Measurements from ENCODE around the gene U2AF2.
"Not testable (repeated sequence)": the region's sequence is repeated elsewhere in the genome, so short reads cannot be mapped to it uniquely, and the experiment has no call there.

Gene U2AF2

DNA sequence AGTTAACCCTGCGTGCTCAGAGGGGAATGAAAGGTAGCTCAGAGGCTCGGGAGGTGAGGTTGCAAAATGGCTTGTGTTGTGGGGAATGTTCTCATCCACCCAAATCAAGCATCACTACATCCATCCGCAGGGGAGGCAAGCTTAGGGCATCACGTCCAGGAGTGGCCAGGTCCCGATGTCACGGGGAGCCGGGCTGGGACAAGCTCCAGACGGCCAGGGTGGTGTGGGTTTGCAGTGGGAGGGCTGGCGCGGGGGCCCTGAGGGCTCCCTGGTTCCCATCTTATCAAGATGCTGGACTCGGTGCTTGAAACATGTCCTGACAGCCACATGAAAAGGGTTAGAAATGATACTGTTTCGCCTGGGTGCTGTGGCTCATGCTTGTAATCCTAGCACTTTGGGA, 46.0 kb downstream of the U2AF2 start:
- DNase-seq: no peak

DNA sequence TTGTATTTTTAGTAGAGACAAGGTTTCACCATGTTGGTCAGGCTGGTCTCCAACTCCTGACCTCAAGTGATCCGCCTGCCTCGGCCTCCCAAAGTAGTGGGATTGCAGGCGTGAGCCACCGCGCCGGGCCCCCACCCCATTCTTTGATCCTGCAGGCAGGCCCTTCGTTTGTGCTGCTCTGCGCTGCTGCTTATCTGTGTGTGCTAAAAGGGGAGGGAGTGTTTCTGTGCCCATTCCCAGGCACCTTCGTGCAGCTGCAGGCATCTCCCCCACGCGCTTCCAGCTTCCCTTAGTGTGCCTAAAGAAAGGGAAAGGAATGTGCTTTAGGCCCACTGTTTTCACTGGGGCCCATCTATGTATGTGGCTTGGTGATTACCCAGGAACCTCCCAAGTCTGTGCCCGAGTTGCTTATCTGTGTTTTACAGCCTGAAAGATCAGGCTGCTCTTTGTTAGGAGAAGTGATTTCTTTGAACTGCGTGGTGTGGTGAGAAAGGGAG, 47.3 kb downstream of the U2AF2 start:
- no peak for DNase-seq

DNA sequence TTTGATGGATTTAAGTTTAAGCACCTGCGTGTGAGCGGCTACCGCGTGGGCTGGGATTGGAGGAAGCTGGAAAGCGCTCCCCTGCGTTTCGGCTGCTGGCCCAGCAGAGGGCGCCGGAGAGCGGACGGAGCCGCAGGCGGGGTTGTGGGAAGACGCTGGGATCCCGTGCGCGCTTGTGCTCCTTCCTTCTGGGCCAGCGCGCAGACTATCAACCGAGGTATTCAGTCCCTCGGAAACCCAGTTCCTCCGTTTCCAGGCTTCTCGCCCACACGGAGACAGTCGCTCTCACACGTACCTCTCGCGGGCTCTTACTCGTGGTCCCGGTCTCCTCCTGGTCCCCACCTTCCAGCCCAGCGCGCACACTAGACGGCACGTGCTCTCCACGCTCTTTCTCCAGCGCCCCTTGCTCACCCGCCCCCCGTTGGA, 49.0 kb downstream of the U2AF2 start:
- peak in 17 of 56 donors; percentile 2 to 52 (median 22) for DNase-seq

DNA sequence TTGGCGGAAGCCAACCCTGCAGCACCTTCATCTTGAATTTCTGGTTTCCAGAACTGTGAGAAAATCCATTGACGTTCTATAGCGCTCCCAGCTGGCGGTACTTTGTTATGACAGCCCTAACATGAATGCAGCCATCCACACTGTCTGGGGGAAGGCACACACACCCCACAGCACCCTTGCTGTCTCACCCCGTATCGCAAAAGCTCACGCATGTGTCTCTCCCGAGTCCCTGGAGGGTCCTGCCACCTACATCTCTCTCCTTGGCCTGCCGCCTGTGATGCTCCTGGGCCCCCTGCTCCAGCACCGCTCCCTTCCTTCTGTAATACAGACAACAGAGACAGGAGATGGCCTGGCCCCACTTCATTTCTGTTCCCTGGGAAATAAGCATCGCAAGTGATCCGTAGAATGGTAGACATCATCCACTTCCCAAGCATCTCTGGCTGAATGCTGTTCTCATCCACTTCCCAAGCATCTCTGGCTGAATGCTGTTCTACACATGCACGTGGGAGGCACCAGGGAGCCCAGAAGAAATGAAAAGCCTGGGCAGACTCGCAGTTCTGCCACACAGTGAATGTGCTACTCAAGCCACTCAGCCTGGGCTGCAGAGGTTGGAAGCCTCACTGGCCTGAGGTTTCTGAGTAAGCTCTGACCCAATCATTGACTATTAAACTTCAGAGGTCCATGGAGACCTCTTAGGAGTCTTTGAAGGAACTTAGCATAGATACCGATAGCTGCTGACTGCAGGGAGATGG, 49.8 kb downstream of the U2AF2 start:
- DNase-seq: peak in 1 of 56 donors; percentile 8

DNA sequence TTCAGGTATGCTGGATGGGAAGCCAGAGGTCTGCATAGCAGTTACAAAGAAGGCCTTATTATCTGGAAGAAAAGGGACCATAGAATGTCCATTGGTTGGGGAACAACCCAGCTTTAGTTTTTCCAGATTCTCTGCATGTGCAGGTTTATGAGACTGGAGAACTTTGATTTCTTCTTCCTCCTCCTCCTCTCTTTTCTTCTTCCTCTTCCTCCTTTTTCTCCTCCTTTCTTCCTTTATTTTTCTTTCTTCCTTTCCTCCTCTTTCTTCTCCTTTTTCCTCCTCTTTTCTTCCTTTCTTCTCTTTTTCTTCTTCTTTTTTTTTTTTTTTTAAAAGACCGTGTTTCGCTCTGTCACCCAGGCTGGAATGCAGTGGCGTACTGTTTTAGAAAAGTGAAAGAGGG, 51.1 kb downstream of the U2AF2 start:
- no peak for DNase-seq

DNA sequence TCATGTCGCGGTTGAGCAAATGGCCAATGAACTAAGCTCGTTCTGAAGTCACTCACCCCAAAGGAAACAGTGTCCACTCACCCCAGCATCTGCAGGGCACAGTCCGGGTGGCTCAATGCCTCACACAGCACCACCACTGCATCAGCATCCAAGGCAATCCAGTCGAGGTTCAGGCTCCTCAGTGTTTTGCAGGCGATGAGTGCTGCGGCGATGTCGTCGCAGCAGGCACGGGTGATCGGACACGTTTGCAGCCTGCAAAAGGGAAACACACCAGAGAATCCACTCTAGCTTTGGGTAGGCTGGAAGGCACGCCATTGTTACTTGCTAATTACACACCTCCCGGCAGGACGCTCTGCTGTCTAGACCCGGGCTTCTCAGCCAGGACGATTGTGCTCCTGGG, 56.9 kb downstream of the U2AF2 start:
- no peak for DNase-seq

DNA sequence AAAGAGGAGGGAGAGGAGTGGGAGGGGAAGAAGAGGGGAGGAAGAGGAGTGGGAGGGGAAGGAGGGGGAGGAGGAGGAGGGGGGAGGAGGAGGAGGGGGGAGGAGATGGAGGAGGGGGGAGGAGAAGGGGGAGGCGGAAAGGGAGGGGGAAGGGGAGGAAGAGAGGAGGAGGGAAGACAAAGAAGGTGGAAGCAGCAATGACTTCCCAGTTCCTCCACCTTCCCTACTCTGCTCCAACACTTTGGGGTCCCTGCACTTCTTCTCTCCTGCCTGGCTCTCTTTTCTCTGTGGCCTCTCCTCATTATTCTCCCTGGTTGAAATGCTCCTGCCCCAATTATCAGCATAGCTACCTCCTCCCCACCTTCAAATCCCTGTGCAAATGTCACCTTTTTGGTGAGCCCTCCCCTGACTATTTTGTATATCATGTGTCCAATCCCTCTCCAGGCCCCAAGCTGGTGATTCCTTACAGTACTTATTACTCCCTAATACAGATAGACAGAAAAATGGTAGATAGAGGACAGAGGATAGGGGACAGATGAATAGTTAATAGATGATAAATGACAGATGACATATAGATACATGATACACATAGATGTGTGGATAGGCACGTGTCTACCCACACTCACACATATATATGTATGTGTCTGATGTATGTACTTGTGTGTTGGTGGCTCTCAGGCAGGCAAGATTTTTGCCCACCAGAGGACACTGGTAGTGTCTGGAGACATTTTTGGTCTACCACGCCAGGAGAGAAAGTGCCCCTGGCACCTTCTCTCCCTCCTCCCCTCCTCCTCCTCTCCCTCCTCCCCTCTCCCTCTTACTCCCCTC, 58.2 kb downstream of the U2AF2 start:
- no peak for DNase-seq

DNA sequence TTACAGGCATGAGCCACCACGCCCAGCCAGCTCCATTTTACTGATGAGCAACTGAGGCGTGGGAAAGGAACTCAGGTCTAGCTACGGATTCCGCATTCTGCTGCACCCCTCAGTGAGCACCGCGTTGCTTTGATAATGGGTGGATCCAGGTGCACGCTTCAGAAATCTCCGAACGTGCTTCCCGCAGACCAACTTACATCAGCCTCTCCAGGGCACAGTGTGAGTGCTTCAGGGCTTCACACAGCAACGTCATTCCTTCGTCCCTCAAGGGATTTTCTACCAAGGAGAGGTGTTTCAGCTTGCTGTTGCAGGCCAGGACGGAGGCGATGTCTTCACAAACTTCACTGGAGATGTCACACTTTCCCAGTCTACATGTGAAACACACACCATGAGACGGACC, 61.7 kb downstream of the U2AF2 start:
- no peak for DNase-seq

DNA sequence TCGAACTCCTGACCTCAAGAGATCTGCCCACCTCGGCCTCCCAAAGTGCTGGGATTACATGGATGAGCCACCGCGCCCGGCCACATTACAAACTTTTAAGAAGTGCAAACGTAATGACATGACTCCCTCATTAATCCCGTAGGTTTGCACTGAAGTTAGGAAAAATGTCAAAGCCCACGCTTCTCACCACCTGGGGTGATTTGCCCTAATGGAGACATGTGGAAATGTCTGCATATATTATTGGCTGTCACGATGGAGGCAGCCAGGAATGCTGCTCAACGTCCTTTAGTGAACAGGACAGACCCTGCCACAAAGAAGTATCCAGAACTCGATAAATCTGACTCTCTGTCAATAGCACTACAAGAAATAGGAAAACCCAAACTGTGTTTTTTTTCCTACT, 62.4 kb downstream of the U2AF2 start:
- DNase-seq: no peak

DNA sequence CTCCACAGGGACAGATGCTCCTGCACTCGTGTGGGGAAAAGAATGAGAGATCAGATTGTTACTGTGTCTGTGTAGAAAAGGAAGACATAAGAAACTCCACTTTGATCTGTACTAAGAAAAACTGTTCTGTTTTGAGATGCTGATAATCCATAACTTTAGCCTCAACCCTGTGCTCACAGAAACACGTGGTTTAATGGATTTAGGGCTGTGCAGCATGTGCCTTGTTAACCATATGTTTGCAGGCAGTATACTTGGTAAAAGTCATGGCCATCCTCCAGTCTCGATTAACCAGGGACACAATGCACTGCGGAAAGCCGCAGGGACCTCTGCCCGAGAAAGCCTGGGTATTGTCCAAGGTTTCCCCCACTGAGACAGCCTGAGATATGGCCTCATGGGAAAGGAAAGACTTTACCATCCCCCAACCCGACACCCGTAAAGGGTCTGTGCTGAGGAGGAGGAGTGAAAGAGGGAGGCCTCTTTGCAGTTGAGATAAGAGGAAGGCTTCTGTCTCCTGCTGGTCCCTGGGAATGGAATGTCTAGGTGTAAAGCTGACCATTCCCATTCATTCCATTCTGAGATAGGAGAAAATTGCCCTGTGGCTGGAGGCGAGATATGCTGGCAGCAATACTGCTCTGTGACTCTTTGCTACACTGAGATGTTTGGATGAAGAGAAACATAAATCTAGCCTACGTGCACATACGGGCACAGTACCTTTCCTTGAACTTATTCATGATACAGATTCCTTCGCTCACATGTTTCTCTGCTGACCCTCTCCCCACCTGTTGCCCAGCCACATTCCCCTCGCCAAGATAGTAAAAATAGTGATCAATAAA, 63.3 kb downstream of the U2AF2 start:
- DNase-seq: not testable (repeated sequence)

DNA sequence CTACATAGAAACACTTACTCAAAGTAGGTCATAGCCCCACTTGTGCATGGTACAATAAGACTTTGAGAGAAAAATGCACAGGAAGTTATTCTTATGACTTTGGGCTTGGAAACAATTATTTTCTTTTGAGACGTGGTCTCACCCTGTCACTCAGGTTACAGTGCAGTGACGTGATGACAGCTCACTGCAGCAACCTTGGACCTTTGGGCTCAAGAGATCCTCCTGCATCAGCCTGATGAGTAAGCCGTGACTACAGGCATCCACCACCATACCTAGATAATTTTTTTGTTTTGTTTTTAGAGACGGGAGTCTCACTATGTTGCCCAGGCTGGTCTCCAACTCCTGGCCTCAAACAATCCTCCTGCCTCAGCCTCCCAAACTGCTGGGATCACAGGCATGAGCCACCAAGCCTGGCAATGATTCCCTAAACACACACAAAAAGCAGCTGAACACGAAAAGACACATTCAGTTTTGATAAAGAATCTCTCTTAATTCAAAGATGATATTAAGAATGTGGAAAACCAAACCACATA, 65.4 kb downstream of the U2AF2 start:
- no peak for DNase-seq

DNA sequence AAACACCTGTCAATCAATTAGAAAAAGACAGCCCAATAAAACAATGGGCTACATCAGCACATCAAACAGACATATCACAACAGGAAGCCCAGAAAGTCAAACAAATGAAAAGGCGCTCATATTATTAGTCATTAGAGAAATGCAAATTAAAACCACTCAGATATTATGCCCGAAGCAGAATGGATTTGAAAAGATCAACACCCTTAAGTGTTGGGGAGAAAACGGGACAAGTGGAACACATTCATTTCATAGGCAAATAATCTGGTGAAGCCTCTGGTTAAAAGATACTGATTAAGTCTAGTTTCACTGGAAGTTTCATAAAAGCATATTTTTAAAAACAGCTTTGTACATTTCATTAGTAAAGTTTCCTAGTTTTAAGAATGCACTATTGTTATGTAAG, 66.0 kb downstream of the U2AF2 start:
- DNase-seq: no peak

DNA sequence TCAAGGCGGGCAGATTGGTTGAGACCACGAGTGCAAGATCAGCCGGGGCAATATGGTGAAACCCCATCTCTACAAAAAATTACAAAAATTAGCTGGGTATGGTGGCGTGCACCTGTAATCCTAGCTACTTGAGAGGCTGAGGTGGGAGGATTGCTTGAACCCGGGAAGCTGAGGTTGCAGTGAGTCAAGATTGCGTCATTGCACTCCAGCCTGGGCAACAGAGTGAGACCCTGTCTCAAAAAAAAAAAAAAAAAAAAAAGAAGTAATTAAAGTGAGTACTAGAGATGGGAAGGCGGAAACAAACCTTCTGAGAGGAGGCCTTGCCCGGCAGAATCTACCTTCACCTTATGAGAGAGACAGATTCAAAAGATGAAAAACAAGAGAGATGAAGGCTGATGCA, 68.7 kb downstream of the U2AF2 start:
- no peak for DNase-seq

Data from amygdala (tissue), 56 donors.